GM12873 (cell line): ENCODE measurements around the gene F12.

Experiments
- TF ChIP-seq, protein P1 (sequence below): IDR thresholded peaks from 2 replicates; pipeline ENCODE4 v1.5.1; 2012; ENCODE audit warnings: low read depth, mild to moderate bottlenecking, moderate library complexity, low read length, control low read depth; ENCODE audit not compliant: insufficient read depth; ENCODE audit errors: missing control alignments

The F12 gene

DNA sequence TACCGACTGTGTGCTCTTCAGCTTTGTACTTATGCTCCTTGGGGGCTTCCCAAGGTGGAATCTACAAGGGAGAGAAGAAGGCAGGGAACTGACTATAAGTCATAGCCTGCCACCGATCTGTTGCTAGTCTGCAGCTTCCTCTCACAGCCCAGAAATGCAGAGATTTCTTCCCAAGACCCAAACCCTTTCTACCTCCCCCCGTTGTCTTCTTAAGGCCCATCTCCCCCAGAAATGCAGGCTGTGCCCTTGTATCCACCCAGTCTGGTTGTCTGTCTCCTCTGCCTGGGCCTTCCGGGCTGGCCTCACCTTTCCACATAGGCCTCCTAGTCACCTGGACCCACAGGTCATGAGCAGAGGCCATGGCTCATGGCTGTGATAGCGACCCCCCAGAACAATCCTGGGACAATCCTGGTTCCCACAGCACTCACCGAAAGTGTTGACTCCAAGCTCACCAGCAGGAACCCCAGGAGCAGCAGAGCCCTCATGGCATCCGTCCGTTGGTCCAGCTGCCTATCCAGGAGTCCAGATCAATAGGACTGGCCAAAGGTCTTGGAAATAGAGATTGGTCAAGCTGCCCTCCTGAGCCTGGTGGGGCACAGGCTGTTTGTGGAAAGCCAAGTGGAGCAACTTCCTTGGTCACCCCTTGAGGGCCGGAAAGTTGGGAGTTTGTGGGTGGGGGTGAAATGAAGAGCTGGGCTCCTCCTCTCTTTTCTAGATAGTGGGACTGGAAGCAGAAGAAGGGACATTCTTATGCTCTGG, at the start of gene F12:
TSS of gene F12 (minus strand) at position 522 of the 759 bp plus-strand sequence. CDS start at position 485, 37 bp downstream.
- TF ChIP-seq, protein P1, sequence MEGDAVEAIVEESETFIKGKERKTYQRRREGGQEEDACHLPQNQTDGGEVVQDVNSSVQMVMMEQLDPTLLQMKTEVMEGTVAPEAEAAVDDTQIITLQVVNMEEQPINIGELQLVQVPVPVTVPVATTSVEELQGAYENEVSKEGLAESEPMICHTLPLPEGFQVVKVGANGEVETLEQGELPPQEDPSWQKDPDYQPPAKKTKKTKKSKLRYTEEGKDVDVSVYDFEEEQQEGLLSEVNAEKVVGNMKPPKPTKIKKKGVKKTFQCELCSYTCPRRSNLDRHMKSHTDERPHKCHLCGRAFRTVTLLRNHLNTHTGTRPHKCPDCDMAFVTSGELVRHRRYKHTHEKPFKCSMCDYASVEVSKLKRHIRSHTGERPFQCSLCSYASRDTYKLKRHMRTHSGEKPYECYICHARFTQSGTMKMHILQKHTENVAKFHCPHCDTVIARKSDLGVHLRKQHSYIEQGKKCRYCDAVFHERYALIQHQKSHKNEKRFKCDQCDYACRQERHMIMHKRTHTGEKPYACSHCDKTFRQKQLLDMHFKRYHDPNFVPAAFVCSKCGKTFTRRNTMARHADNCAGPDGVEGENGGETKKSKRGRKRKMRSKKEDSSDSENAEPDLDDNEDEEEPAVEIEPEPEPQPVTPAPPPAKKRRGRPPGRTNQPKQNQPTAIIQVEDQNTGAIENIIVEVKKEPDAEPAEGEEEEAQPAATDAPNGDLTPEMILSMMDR = no peak

DNA sequence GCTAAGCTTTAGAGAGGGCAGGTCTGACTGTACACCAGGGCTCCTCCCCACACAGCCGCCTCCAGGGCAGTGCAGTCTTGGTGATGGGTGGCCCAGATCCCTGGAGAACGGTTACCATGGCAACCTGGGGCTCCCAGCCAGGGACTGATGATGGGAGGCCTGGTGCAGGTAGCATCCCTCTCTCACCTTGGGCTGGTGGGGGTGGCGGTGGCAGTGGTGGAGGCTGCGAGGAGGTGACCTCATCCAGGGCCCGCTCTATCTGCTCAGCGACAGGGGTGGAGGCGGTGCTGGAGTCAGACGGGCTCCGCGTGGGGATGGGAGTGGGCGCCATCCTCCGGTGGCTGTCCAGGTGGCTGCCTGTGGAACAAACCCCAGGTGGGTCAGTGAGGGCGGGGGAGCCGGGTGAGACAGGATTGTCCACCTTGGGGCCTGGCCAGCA, 49.6 kb upstream of the F12 start:
- TF ChIP-seq, protein P1 = no peak

DNA sequence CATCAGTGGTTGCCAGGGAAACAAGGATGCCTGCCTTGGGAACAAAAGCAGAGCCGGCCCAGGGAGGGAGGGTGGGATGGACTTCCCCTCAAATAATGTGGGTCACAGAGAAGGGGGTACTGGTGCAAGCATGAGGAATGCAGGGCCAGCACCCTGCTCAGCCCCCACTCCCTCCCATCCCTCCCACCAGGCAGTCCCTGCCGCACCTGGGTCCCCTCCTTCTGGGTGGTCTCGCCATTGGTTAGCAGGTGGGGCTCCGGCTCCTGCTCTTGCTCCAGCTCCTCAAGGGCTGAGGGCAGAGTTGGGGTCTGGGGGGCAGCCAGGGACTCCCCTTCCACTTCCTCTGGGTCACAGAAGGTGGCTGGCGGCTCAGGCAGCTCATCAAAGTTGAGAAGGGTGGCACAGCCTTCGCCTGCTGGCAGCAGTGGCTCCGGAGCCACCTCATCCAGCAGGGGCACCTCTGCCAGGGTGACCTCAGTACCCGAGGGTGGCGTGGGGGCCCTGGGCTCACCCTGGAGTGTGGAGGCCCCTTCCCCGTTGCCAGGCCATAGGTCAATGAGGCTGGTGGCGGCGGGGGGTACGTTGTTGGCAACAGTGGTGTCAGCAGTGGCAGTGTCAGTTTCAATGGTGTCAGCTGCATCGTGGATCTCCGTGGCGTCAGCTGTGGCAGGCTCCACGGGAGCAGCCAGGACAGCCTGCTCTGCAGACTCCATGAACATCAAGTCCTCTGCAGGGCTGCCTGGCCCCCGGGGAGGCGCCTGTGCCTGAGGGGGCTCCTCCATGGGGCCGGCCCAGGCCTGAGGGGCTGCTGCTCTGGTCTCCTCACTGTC, 48.7 kb upstream of the F12 start:
- TF ChIP-seq, protein P1 = no peak

DNA sequence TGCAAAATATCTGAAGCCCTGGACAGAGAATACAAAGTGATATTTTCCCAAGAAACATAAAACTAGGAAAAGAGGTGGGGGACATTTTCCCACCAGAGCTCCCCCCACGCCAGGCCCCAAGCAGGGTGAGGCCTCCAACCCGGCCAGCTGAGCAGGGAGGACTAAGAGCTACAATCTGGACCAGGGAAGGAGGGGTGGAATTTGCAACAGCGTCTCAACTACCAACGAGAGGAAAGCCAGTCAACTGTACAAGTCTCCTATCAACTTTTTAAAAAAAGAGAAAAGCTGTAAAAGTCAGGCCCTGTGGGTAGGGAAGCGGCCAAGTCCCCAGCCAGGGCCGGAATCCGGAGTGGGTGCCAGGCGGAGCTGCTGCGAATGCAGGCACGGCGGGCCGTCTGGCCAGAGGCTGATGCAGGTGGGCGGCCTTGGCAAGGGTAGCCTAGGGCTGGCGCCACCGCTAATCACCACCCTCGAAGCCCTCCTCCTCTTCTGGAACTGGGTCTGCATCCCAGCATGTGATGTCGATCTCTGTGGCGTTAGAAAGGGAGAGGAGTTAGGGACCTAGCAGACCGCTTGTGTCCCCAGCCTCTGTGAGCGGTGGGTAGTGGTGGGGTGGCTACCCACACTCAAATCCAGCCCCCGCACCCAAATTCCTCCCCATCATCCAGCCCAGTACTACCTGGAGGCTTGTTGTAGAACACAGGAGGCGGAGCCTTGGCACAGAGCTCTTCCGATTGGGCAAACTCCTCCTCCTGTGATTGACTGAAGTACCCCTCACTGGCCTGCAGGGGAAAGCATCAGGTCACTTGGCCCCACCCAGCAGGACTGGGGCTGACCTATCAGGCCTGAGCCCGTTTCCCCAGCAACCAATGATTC, 47.9 kb upstream of the F12 start:
- TF ChIP-seq, protein P1 = peak; percentile 71

DNA sequence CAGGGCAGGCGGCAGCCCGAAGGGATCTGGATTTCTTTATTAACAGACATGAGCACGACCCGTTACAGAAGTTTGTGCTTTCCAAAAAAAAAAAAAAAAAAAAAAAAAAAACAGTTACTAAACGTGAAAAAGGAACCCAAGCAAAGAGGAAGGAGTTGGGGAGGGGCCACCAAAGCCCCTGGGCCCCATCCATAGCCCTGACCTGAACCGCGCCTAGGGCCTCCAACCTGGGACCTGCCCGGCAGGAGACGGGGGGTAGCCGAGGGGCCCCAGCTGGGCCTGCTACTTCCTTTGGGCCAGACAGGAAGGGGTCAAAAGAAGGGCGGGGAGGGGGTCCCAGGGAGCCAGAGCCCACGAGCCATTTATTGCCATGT, 47.2 kb upstream of the F12 start:
- TF ChIP-seq, protein P1 = no peak

DNA sequence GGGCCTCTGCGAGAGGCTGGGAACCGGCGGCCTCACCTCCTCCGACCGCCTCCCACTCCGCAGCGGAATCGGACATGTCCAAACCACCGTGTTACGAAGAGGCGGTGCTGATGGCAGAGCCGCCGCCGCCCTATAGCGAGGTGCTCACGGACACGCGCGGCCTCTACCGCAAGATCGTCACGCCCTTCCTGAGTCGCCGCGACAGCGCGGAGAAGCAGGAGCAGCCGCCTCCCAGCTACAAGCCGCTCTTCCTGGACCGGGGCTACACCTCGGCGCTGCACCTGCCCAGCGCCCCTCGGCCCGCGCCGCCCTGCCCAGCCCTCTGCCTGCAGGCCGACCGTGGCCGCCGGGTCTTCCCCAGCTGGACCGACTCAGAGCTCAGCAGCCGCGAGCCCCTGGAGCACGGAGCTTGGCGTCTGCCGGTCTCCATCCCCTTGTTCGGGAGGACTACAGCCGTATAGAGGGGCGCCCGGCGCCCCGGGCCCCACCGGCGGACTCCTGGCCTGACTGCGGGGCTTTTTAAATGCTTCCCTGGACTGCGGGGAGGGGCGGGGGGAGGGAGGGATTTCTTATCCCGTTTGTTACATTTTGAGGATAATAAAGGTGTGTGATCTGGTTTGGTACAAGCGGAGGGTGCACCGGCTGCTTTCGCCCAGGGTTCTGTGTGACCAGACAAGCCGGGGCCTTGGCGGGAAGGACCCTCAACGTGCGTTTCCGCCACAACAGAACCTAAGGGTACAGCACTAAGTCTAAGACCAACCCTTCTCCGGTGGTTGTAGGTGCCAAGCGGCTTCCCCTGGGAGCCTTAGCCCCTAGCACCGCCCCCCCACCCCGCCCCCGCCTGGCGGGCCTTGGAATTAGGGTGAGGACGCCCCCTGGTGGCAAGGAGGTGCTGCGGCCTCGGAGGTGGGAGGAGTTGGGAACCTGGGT, 46.6 kb upstream of the F12 start:
- TF ChIP-seq, protein P1 = peak; percentile 90
